ENCODE measurements around the gene MOB3A. TPM values are rescaled to one million over a fixed set of nuclear protein-coding genes. Genes with fewer than 3 reads are reported as not detected.
A peak's percentile ranks its signal among the peaks of the same experiment; 100 is the strongest.

MOB3A gene
- total RNA-seq (1 to 10 TPM; 7.9 to 8.7 TPM), polyA plus RNA-seq (1 to 10 TPM; 3.4 to 5.2 TPM)

DNA sequence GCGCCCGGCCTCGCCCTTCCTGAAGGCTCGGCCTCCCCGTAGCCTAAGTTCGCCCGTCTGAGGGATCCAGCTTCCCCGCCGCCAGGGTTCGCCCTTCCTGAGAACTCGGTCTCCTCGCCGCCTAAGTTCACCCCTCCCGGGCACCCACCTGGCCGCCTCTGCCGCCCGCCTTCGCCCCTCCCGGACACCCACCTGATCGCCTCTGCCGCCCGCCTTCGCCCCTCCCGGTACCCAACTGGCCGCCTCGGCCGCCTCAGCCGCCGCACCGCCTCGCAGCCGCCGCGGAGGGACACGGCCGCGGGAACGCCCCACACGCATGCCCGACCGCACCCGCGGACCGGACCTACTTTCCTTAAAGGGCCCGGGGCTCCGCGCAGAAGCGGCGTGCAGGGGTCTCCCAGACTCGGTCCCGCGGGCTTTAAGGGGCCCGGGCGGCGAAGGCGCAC is at the start of gene MOB3A:
Gene MOB3A (minus strand): TSS at position 293 of the 446 bp plus-strand sequence. CDS start 17,766 bp downstream, outside the sequence.
- no peak for DNase-seq (ENCODE audit: low spot score)
- Histone ChIP-seq H3K9ac (ENCODE audit: low read depth in 1 of 2, low read length in 2 of 2) (peak within 1 kb of the TSS; percentile 25 to 71), H3K4me1 (ENCODE audit: control insufficient read depth in 4 of 4, insufficient read depth in 4 of 4, low read length in 3 of 4) (peaks cover 7 to 31% (median 16%) of the 10 kb centered on the region in 4 donors), H3K27ac (ENCODE audit: low read depth in 1 of 2, low read length in 2 of 2) (peak within 1 kb of the TSS; percentile 83 to 94), H3K4me3 (ENCODE audit: low read depth in 1 of 3, low read length in 3 of 3) (peak within 1 kb of the TSS; percentile 59 to 74 (median 64)), H3K27me3 (ENCODE audit: control insufficient read depth in 4 of 4, insufficient read depth in 4 of 4, low read length in 3 of 4) (no peaks in the 10 kb centered on the region), H3K36me3 (ENCODE audit: control insufficient read depth in 4 of 4, insufficient read depth in 3 of 4, low read depth in 1 of 4, low read length in 3 of 4) (peaks cover 1 to 16% (median 6%) of the 10 kb centered on the region in 4 donors), H3K9me3 (ENCODE audit: control insufficient read depth in 4 of 4, low read length in 3 of 4) (no peaks in the 10 kb centered on the region)
- under 1% methylated on average over 56 of the region's 56 CpGs for WGBS
- no peak for TF ChIP-seq SP1 (IDR thresholded peaks at IDR 0.05)
- TF ChIP-seq RAD21 (IDR thresholded peaks at IDR 0.05) = peak in 1 of 2 donors; percentile 48

- H3K27ac ChIP-seq (ENCODE audit: low read depth in 1 of 2, low read length in 2 of 2) = no peak overlapping the region
- H3K27me3 ChIP-seq (ENCODE audit: control insufficient read depth in 4 of 4, insufficient read depth in 4 of 4, low read length in 3 of 4) = no peaks in the 10 kb centered on the region
- TF ChIP-seq, protein P1, sequence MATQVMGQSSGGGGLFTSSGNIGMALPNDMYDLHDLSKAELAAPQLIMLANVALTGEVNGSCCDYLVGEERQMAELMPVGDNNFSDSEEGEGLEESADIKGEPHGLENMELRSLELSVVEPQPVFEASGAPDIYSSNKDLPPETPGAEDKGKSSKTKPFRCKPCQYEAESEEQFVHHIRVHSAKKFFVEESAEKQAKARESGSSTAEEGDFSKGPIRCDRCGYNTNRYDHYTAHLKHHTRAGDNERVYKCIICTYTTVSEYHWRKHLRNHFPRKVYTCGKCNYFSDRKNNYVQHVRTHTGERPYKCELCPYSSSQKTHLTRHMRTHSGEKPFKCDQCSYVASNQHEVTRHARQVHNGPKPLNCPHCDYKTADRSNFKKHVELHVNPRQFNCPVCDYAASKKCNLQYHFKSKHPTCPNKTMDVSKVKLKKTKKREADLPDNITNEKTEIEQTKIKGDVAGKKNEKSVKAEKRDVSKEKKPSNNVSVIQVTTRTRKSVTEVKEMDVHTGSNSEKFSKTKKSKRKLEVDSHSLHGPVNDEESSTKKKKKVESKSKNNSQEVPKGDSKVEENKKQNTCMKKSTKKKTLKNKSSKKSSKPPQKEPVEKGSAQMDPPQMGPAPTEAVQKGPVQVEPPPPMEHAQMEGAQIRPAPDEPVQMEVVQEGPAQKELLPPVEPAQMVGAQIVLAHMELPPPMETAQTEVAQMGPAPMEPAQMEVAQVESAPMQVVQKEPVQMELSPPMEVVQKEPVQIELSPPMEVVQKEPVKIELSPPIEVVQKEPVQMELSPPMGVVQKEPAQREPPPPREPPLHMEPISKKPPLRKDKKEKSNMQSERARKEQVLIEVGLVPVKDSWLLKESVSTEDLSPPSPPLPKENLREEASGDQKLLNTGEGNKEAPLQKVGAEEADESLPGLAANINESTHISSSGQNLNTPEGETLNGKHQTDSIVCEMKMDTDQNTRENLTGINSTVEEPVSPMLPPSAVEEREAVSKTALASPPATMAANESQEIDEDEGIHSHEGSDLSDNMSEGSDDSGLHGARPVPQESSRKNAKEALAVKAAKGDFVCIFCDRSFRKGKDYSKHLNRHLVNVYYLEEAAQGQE (IDR thresholded peaks at IDR 0.05) = peak; percentile 92
- TF ChIP-seq GABPA (IDR thresholded peaks at IDR 0.05 in 1 of 2, conservative IDR thresholded peaks at IDR 0.05 in 1 of 2) = no peak
- WGBS = 66% methylated on average over 16 of the region's 16 CpGs
- peaks cover 9 to 46% (median 25%) of the 10 kb centered on the region in 4 donors for H3K4me1 ChIP-seq (ENCODE audit: control insufficient read depth in 4 of 4, insufficient read depth in 4 of 4, low read length in 3 of 4)
- H3K9me3 ChIP-seq (ENCODE audit: control insufficient read depth in 4 of 4, low read length in 3 of 4) = no peaks in the 10 kb centered on the region
- H3K4me3 ChIP-seq (ENCODE audit: low read depth in 1 of 3, low read length in 3 of 3) = no peak overlapping the region
- H3K36me3 ChIP-seq (ENCODE audit: control insufficient read depth in 4 of 4, insufficient read depth in 3 of 4, low read depth in 1 of 4, low read length in 3 of 4) = peaks cover 0 to 3% (median 0%) of the 10 kb centered on the region in 4 donors
- no peak for DNase-seq (ENCODE audit: low spot score)
- no peak overlapping the region for H3K9ac ChIP-seq (ENCODE audit: low read depth in 1 of 2, low read length in 2 of 2)
Measured at GRCh38 chr19:2145831-2146241, 49.7 kb upstream of the MOB3A start.

- 96% methylated on average over 15 of the region's 15 CpGs for WGBS
- H3K27me3 ChIP-seq (ENCODE audit: control insufficient read depth in 4 of 4, insufficient read depth in 4 of 4, low read length in 3 of 4) = no peaks in the 10 kb centered on the region
- no peak overlapping the region for H3K9ac ChIP-seq (ENCODE audit: low read depth in 1 of 2, low read length in 2 of 2)
- DNase-seq (ENCODE audit: low spot score) = no peak
- peaks cover 0 to 31% (median 16%) of the 10 kb centered on the region in 4 donors for H3K4me1 ChIP-seq (ENCODE audit: control insufficient read depth in 4 of 4, insufficient read depth in 4 of 4, low read length in 3 of 4)
- H3K9me3 ChIP-seq (ENCODE audit: control insufficient read depth in 4 of 4, low read length in 3 of 4) = no peaks in the 10 kb centered on the region
- no peak overlapping the region for H3K27ac ChIP-seq (ENCODE audit: low read depth in 1 of 2, low read length in 2 of 2)
- no peak overlapping the region for H3K4me3 ChIP-seq (ENCODE audit: low read depth in 1 of 3, low read length in 3 of 3)
- no peak for TF ChIP-seq EGR1 (IDR thresholded peaks at IDR 0.05; ENCODE audit: low read depth in 2 of 2)
- no peak for TF ChIP-seq FOXA2 (IDR thresholded peaks at IDR 0.05)
- TF ChIP-seq YY1 (IDR thresholded peaks at IDR 0.05) = no peak
- no peak for TF ChIP-seq HNF4A (conservative IDR thresholded peaks at IDR 0.05)
- TF ChIP-seq ATF3 (IDR thresholded peaks at IDR 0.05) = no peak
- TF ChIP-seq HNF4G (IDR thresholded peaks at IDR 0.05) = no peak
- TF ChIP-seq TAF1 (conservative IDR thresholded peaks at IDR 0.05) = no peak
- TF ChIP-seq, protein P2, sequence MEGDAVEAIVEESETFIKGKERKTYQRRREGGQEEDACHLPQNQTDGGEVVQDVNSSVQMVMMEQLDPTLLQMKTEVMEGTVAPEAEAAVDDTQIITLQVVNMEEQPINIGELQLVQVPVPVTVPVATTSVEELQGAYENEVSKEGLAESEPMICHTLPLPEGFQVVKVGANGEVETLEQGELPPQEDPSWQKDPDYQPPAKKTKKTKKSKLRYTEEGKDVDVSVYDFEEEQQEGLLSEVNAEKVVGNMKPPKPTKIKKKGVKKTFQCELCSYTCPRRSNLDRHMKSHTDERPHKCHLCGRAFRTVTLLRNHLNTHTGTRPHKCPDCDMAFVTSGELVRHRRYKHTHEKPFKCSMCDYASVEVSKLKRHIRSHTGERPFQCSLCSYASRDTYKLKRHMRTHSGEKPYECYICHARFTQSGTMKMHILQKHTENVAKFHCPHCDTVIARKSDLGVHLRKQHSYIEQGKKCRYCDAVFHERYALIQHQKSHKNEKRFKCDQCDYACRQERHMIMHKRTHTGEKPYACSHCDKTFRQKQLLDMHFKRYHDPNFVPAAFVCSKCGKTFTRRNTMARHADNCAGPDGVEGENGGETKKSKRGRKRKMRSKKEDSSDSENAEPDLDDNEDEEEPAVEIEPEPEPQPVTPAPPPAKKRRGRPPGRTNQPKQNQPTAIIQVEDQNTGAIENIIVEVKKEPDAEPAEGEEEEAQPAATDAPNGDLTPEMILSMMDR (IDR thresholded peaks at IDR 0.05; ENCODE audit: low read depth, low read length, missing input control) = no peak
- TF ChIP-seq MAX (IDR thresholded peaks at IDR 0.05) = no peak
- no peak for TF ChIP-seq JUND (IDR thresholded peaks at IDR 0.05)
- TF ChIP-seq, protein P1 (IDR thresholded peaks at IDR 0.05) = no peak
- TF ChIP-seq SP1 (IDR thresholded peaks at IDR 0.05) = no peak
- TF ChIP-seq NR2F2 (IDR thresholded peaks at IDR 0.05) = no peak
- TF ChIP-seq GABPA (IDR thresholded peaks at IDR 0.05 in 1 of 2, conservative IDR thresholded peaks at IDR 0.05 in 1 of 2) = no peak
- H3K36me3 ChIP-seq (ENCODE audit: control insufficient read depth in 4 of 4, insufficient read depth in 3 of 4, low read depth in 1 of 4, low read length in 3 of 4) = peaks cover 0 to 6% (median 3%) of the 10 kb centered on the region in 4 donors
Measured at GRCh38 chr19:2144190-2144589, 48.1 kb upstream of the MOB3A start.
